Measurements from ENCODE around the gene UBQLN1.
A peak's percentile ranks its signal among the peaks of the same experiment; 100 is the strongest.
"Not testable (repeated sequence)": the region's sequence is repeated elsewhere in the genome, so short reads cannot be mapped to it uniquely, and the experiment has no call there.

UBQLN1 gene

GRCh38 chr9:83707768-83708514 lies at the start of gene UBQLN1:
Gene UBQLN1, minus strand, starts transcription at chr9:83707958. Its CDS starts 279 bp downstream, at chr9:83707679.
- peak; percentile 91 for DNase-seq

GRCh38 chr9:83754383-83754977 lies 46.7 kb upstream of the UBQLN1 start:
- no peak for DNase-seq

GRCh38 chr9:83749706-83750105 lies 41.9 kb upstream of the UBQLN1 start:
- DNase-seq = no peak

GRCh38 chr9:83744206-83744605 lies 36.4 kb upstream of the UBQLN1 start:
- DNase-seq = no peak

GRCh38 chr9:83733739-83734138 lies 26.0 kb upstream of the UBQLN1 start:
- DNase-seq = no peak

- DNase-seq = not testable (repeated sequence)
These were observed 21.0 kb upstream of the UBQLN1 start for GRCh38 chr9:83728591-83729368.

- no peak for DNase-seq
These were observed 16.7 kb upstream of the UBQLN1 start for GRCh38 chr9:83724436-83724835.

- DNase-seq = no peak
These were observed 15.2 kb upstream of the UBQLN1 start for GRCh38 chr9:83722726-83723495.

- DNase-seq = no peak
These were observed 13.8 kb upstream of the UBQLN1 start for GRCh38 chr9:83721509-83721908.

GRCh38 chr9:83715794-83716193 lies 8.0 kb upstream of the UBQLN1 start:
- no peak for DNase-seq

GRCh38 chr9:83715221-83715620 lies 7.5 kb upstream of the UBQLN1 start:
- no peak for DNase-seq

- peak in 1 of 2 donors; percentile 25 for DNase-seq
These were observed 6.6 kb upstream of the UBQLN1 start for GRCh38 chr9:83714329-83714728.

- DNase-seq = peak; percentile 69 to 79
These were observed 879 bp upstream of the UBQLN1 start for GRCh38 chr9:83708515-83709158.

GRCh38 chr9:83707518-83707767 lies 315 bp downstream of the UBQLN1 start:
- no peak for DNase-seq

- peak; percentile 59 to 71 for DNase-seq
These were observed 861 bp downstream of the UBQLN1 start for GRCh38 chr9:83706676-83707517.

GRCh38 chr9:83705219-83705651 lies 2.5 kb downstream of the UBQLN1 start:
- DNase-seq = peak in 1 of 2 donors; percentile 37

GRCh38 chr9:83701769-83702168 lies 6.0 kb downstream of the UBQLN1 start:
- no peak for DNase-seq

- DNase-seq = no peak
These were observed 6.5 kb downstream of the UBQLN1 start for GRCh38 chr9:83701286-83701685.

GRCh38 chr9:83699615-83700014 lies 8.1 kb downstream of the UBQLN1 start:
- DNase-seq = no peak

- no peak for DNase-seq
These were observed 8.7 kb downstream of the UBQLN1 start for GRCh38 chr9:83698976-83699585.

- no peak for DNase-seq
These were observed 16.3 kb downstream of the UBQLN1 start for GRCh38 chr9:83691492-83691891.
